ENCODE results near the gene LRGUK.

LRGUK gene

DNA sequence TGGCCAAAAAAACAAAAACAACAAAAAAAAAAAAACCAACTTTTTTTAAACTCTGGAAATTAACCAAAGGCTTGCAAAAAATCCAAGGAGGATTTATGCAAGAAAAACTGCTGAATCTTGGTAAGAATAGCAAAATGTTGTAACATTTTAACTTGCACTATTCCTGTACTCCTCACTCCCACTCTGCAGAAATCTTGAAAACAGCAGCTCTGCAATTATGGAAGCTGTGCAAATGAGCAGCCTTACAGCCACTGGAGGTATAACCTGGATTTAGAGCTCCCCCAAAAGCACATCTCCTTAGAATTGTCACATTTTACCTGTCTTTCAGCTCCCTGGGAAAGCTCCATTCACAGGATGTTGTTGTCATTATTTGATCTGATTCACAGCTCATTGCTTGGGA, 41.8 kb upstream of the LRGUK start:
- TF ChIP-seq, protein P1, sequence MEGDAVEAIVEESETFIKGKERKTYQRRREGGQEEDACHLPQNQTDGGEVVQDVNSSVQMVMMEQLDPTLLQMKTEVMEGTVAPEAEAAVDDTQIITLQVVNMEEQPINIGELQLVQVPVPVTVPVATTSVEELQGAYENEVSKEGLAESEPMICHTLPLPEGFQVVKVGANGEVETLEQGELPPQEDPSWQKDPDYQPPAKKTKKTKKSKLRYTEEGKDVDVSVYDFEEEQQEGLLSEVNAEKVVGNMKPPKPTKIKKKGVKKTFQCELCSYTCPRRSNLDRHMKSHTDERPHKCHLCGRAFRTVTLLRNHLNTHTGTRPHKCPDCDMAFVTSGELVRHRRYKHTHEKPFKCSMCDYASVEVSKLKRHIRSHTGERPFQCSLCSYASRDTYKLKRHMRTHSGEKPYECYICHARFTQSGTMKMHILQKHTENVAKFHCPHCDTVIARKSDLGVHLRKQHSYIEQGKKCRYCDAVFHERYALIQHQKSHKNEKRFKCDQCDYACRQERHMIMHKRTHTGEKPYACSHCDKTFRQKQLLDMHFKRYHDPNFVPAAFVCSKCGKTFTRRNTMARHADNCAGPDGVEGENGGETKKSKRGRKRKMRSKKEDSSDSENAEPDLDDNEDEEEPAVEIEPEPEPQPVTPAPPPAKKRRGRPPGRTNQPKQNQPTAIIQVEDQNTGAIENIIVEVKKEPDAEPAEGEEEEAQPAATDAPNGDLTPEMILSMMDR (IDR thresholded peaks at IDR 0.05; ENCODE audit: insufficient read depth, low read length, poor library complexity, severe bottlenecking) = no peak
- no peaks in the 10 kb centered on the region for H3K27me3 ChIP-seq (replicated peaks; ENCODE audit: control insufficient read depth, insufficient read depth, low read length)
- H3K4me3 ChIP-seq (replicated peaks; ENCODE audit: low read depth, low read length) = no peak overlapping the region

DNA sequence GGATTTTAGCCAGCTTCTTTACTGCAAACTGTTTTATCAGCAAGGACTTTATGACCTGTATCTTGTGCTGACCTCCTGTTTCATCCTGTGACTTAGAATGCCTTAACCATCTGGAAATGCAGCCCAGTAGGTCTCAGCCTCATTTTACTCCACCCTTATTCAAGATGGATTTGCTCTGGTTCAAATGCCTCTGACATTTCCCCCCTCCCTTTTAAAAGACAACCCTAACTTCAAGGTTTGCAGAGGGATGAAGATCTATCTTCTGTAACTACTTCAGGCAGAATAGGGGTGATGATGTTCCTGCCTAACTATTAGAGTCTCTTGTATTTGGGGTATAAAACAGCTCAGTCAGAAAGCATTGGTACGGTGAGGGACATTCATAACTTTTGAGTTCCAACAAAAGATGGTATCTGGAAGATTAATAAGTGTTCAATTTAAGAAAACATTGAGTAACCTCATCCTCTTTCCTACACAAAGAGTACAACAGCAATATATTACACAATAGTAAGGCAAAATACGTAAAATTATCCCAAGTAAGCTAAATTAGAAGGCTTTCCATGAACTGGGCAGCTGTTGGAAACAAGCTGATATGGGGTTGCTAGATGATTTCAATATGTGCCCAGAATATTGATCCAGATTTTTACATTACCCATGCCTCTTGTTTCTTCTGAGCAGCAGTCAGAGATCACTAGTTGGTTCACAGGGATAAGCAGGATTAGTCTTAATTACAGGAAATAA, 40.0 kb upstream of the LRGUK start:
- Histone ChIP-seq H3K36me3 (ENCODE audit: control insufficient read depth, insufficient read depth, low read length) (no peaks in the 10 kb centered on the region), H3K4me3 (replicated peaks; ENCODE audit: low read depth, low read length) (no peak overlapping the region), H3K27me3 (replicated peaks; ENCODE audit: control insufficient read depth, insufficient read depth, low read length) (no peaks in the 10 kb centered on the region)
- TF ChIP-seq, protein P1 (IDR thresholded peaks at IDR 0.05; ENCODE audit: insufficient read depth, low read length, poor library complexity, severe bottlenecking) = no peak
- no peak for DNase-seq (ENCODE audit: extremely low read depth, insufficient read length)

More for the DNA sequence above, 41.8 kb upstream of the LRGUK start:
- no peaks in the 10 kb centered on the region for H3K36me3 ChIP-seq (ENCODE audit: control insufficient read depth, insufficient read depth, low read length)
- DNase-seq (ENCODE audit: extremely low read depth, insufficient read length) = no peak

DNA sequence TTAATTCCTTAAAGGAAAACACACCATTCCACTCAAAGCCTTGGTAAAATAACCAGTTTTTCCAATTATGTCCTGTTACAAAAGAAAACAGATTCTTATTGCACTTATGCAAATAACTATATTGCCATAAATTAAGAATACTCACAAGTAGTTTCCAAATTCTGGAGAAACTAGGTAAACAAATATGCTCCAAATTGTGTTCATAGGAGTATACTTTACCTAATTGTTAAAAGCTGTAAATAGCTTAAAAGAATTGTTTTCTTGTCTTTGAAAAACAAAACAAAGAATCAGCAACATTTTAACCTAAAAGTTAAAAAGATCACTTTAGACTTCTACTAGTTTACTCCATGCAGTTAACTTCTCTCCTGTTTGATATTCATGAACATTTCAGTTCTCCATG, 38.9 kb upstream of the LRGUK start:
- Histone ChIP-seq H3K36me3 (ENCODE audit: control insufficient read depth, insufficient read depth, low read length) (no peaks in the 10 kb centered on the region), H3K27me3 (replicated peaks; ENCODE audit: control insufficient read depth, insufficient read depth, low read length) (no peaks in the 10 kb centered on the region), H3K4me3 (replicated peaks; ENCODE audit: low read depth, low read length) (no peak overlapping the region)
- DNase-seq (ENCODE audit: extremely low read depth, insufficient read length) = no peak
- TF ChIP-seq, protein P1 (IDR thresholded peaks at IDR 0.05; ENCODE audit: insufficient read depth, low read length, poor library complexity, severe bottlenecking) = no peak

DNA sequence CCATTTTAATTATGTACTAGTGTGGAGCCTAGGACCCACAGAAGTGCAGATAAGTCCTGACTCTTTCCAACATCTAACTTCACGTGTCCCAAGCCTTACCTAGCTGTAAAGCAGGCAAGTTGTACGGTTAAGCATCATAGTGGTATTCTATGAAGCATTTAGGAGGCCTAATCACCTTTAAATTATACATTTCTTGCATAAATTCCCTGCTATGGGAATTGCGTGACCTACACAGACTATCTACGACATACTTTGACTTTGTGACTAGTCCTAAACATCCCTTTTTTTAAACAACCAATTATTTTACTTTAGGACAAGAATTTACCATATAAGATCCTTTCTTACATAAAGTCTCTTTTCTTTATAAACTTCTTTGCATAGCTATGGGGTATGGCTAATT, 37.7 kb upstream of the LRGUK start:
- no peak overlapping the region for H3K4me3 ChIP-seq (replicated peaks; ENCODE audit: low read depth, low read length)
- H3K27me3 ChIP-seq (replicated peaks; ENCODE audit: control insufficient read depth, insufficient read depth, low read length) = no peaks in the 10 kb centered on the region
- no peak for DNase-seq (ENCODE audit: extremely low read depth, insufficient read length)
- H3K36me3 ChIP-seq (ENCODE audit: control insufficient read depth, insufficient read depth, low read length) = no peaks in the 10 kb centered on the region
- TF ChIP-seq, protein P1 (IDR thresholded peaks at IDR 0.05; ENCODE audit: insufficient read depth, low read length, poor library complexity, severe bottlenecking) = no peak

DNA sequence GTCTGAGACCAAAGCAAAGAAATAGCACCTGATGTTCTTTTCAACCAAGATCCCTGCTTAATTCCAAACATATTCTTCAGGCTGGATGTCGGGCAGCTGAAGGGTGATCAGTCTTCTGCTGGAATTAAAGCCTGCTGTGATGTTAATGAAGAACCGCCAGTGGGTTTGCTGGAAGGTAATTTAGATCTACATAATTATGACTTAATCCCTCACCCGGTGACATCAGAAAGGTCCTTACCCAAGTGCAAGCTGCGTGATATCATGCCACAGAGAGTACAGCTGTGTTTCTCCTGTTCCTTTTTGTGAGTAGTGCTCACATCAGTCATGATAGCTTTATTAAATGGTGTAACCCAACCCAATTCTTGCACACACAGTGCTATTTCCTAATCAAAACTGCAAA, 29.1 kb upstream of the LRGUK start:
- Histone ChIP-seq H3K36me3 (ENCODE audit: control insufficient read depth, insufficient read depth, low read length) (no peaks in the 10 kb centered on the region), H3K4me3 (replicated peaks; ENCODE audit: low read depth, low read length) (no peak overlapping the region), H3K27me3 (replicated peaks; ENCODE audit: control insufficient read depth, insufficient read depth, low read length) (no peaks in the 10 kb centered on the region)
- TF ChIP-seq, protein P1 (IDR thresholded peaks at IDR 0.05; ENCODE audit: insufficient read depth, low read length, poor library complexity, severe bottlenecking) = no peak
- DNase-seq (ENCODE audit: extremely low read depth, insufficient read length) = no peak

DNA sequence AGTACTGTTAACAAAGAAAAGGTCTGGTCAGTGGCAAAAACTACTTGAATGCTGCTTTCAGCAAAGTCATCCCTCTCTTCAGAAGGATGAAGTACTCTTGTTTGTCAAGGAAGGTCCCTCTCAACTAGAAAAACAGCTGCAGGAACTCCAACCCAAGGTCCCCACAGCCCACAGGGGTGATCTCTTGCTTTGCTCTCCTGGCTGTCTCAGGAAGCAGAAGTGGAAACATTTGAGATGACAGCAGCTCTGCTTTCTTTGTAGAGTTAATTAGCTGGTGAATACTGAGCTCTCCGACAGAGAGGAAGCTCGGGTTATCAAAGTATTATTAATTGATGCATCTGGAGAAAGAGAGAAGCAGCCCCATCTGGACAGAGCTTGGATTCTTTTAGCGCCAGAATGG, 25.4 kb upstream of the LRGUK start:
- DNase-seq (ENCODE audit: extremely low read depth, insufficient read length) = no peak
- H3K36me3 ChIP-seq (ENCODE audit: control insufficient read depth, insufficient read depth, low read length) = no peaks in the 10 kb centered on the region
- H3K27me3 ChIP-seq (replicated peaks; ENCODE audit: control insufficient read depth, insufficient read depth, low read length) = no peaks in the 10 kb centered on the region
- TF ChIP-seq, protein P1 (IDR thresholded peaks at IDR 0.05; ENCODE audit: insufficient read depth, low read length, poor library complexity, severe bottlenecking) = no peak
- no peak overlapping the region for H3K4me3 ChIP-seq (replicated peaks; ENCODE audit: low read depth, low read length)
